GM19328 (cell line): ENCODE results near the gene NTS.

Source experiments
- ATAC-seq: cut with Tn5 transposase; IDR thresholded peaks from one replicate; pipeline ENCODE4 v1.9.1; 2021; ENCODE audit warnings: mild to moderate bottlenecking, moderate library complexity; ENCODE audit not compliant: unreplicated experiment

NTS gene

DNA sequence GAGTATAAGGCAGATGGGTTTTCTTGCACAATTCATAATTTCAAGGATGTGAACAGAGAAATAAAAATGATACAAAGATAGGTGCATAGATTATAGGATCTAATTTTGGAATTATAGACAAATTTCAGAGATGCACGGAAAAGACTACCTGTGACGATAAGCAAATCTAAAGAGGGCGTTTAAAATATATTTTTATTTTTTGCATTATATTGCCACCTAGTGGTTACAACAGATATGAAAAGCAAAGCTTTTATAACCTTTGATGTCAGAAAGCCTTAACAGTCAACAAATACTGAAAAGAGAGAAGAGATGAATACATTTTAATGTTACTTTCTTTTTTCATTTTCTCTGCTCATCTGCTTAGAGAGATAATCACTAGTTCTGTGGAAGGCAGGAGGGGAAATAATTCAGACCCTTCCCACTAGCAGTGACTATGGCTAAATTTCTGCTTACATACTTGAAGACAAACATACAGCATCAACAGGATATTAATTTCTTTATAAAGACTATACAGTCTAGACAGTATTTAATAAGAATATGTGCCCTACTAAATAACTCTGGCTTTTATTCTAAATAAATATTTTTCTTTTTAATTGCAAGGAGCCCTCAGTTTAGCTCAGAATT is 46.3 kb downstream of the NTS start:
- ATAC-seq = peak; percentile 58

GRCh38 chr12:85923767-85924331 is 49.8 kb downstream of the NTS start:
- no peak for ATAC-seq

GRCh38 chr12:85927166-85927565 is 53.1 kb downstream of the NTS start:
- ATAC-seq = no peak
